Measurements from ENCODE around the gene CILP2.

DNA sequence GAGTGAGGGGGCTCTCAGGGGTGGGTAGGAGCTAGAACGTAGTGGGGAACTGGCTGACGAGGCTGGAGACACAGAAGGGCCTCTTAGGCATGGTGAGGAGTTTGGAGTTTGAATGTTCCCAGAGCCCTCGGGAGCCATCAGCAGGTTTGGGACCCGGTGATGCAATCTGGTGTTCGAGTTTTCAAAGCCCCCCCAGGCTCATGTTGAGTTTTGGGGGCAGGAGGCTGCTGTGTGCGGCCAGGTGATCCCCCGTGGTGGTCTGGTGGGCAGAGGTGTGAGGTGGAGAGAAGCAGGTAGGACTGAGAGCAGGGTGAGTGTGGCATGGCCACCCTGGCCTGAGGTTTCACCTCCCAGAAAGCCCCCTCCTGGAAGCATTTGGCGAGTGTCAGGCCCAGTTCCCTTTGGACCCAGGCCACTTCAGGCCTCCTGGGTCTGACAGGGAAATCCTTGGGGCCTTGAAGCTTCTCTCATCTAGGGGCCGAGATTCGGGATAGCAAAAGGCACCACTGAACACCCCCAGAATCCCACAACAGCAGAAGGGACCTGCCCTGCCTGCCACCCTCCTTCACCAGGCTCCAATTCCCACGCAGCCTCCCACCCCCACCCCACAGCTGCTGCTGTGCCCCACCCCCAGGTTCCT, 8.2 kb upstream of the CILP2 start:
- TF ChIP-seq CTCF (IDR thresholded peaks at IDR 0.05) (no peak), POLR2A (IDR thresholded peaks at IDR 0.05) (no peak)
